Subcutaneous adipose tissue (tissue), 4 donors: ENCODE results near the gene SNTG2. TPM values are rescaled to one million over a fixed set of nuclear protein-coding genes. Genes with fewer than 3 reads are reported as not detected.

Experiments used
- total RNA-seq, 4 donors: library from RNA; depleted of rRNA; stranded (reverse); fragments of >200 nt; gene quantifications; one replicate each; pipeline ENCODE4 v1.1.0, GENCODE V29; 2016
- TF ChIP-seq, protein P1 (sequence below): fragments of 450-650 bp; IDR thresholded peaks from one replicate; pipeline ENCODE4 v1.5.1; 2016; ENCODE audit warnings: low read depth, mild to moderate bottlenecking, control low read depth, antibody characterized with exemption, moderate library complexity

The SNTG2 gene
- total RNA-seq, 4 donors from 2014 or later = 4.2 to 17.4 (median 11.3) TPM

DNA sequence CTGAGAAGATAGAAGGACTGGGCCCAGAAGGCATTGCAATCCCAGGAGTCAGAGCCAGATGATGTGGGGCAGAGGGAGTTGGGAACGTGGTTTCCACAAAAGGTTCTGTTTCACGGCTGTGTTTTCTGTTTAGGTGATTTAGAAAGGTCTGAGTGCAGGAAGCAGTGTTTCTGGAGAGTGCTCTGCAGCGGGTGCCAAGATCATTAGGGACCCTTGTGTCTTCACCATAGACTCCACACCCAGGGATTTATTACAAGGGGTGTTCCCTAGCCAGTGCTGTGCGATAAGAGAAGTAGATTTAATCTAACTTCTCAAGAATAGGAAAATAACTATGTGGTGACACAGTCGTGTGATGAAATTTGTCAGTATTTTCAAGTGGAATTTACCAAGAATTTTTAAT is 241.5 kb downstream of the SNTG2 start:
- TF ChIP-seq, protein P1, sequence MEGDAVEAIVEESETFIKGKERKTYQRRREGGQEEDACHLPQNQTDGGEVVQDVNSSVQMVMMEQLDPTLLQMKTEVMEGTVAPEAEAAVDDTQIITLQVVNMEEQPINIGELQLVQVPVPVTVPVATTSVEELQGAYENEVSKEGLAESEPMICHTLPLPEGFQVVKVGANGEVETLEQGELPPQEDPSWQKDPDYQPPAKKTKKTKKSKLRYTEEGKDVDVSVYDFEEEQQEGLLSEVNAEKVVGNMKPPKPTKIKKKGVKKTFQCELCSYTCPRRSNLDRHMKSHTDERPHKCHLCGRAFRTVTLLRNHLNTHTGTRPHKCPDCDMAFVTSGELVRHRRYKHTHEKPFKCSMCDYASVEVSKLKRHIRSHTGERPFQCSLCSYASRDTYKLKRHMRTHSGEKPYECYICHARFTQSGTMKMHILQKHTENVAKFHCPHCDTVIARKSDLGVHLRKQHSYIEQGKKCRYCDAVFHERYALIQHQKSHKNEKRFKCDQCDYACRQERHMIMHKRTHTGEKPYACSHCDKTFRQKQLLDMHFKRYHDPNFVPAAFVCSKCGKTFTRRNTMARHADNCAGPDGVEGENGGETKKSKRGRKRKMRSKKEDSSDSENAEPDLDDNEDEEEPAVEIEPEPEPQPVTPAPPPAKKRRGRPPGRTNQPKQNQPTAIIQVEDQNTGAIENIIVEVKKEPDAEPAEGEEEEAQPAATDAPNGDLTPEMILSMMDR = no peak

DNA sequence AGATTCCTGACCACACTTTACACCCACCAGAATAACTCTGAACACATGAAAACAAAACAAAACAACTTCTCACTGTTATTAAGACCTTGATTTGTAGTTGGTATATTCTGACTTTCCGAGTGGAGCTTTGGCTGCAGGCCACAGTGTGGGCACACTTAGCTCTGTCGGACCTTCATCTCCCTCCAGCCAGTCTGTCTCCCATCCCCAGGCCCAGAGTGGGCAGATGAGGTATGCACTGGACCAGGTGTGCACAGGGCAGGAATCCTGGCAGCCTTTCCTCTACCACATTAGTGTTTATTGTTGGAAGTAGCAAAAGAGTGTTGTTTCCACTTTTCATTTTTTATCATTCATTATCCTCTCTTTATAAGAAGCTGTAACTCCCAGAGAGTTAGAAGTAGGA is 243.2 kb downstream of the SNTG2 start:
- TF ChIP-seq, protein P1 = no peak

DNA sequence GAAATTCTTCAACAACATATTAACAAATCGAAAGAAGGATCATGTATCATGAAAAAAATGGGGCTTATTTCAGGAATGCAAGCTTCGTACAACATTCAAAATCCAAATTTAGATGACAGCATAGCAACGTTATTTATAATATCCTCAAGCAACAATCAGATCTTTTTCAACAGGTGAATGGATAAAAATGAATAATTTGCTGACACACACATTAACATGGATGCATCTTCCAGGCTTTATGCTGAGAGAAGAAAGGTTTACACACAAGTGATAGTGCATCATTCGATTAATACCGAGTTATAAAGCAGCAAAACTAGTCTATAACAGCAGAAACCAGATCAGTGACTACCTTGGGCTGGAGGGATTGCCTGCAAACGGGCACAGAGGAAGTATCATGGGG is 253.1 kb downstream of the SNTG2 start:
- TF ChIP-seq, protein P1 = no peak

DNA sequence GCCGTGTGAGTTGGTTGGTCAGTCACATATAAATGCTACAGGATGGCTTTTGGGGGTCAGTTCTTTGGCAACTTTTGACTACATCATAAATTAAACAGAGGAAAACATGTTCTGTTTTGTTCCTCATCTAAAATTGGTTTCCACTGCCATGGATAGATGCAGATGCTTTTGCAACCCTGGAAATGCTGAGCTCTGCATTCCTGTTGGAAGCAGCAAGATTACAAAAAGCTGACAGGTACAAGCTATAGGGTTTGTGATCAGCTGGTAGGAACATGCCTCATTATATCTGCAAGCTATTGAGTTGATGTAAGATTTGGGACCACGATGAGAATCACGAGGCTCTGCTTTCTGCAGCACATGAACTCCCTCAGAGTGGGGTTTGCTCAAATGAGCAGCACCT is 255.2 kb downstream of the SNTG2 start:
- TF ChIP-seq, protein P1 = no peak

DNA sequence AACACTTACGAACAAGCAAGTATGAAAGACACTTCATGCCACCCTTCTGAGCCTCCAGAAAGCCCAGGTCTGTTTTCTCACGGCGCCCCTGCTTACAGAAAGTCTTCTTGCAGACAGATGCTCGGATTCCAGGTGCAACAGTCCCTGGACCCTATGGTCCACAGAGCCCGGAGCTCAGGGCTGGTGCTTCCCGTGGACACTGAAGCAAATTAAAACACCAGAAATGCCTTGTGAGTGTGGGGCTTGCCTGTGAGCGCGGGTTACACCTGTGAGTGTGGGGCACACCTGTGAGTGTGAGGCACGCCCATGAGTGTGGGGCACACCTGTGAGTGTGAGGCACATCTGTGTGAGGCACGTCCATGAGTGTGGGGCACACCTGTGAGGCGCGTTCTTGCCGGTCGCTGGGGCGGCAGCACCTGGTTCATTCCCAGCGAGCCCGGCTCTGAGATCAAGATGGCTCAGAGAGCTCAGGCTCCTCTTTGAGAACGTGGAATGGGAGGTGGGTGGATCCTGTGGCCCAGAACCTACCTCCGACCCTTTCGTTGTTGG is 257.4 kb downstream of the SNTG2 start:
- TF ChIP-seq, protein P1 = no peak

DNA sequence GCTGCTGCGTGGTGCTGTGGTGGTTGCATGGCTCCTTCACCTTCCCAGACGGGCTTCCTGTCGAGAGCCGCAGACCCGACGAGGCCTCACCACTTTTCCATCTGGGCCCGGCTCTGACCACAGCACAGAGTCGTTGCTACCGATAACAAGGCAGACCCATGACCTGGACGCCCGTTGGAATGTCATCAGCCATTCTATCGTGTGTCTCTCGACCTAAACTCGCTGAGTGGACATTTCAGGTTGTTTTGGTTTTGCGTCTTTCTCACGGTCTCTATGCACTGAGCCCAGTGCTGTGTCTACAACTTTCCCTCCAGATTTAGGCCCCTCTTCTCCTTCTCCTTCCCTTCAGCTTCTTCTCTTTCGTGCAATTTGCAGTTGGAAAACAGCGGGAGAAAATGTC is 257.9 kb downstream of the SNTG2 start:
- TF ChIP-seq, protein P1 = no peak

DNA sequence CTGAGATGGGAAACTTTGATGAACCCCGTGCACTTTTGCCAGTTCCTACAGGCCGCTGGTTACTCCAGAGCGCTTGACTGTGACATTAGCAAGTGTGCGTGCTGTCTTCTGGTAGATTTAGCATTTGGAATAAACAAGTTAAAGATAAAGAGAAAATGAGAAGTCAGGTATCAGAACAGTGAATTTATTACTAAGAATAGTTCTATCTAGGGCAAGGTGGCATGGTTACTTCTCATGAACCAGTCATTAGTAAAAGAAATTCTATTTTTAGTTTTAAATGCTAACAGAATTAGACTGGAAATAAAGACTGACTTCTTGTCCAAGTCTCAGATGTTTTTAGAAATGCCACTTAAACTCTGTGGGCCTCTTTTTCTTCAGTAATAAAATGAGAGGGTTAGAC is 258.6 kb downstream of the SNTG2 start:
- TF ChIP-seq, protein P1 = no peak

DNA sequence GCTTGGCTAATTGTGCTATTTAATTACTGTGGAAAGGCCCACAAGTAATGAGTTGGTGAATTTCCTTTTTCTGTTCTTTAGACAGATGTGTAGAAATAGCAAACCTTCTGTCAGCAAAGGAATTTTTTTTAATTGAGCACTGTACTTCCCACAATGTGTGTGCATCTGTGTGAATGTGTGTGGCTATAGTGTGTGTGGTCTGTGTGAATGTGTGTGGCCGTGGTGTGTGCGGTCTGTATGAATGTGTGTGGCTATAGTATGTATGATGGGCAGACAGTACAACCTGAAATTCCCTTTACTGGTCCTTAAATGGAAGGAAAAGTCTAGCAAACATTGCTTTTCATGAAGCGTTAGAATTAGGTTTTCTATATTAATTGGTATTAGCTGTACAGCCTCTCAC is 259.1 kb downstream of the SNTG2 start:
- TF ChIP-seq, protein P1 = no peak
